GM19452 (cell line): ENCODE measurements around the gene MYH9.
"Not testable (repeated sequence)": the region's sequence is repeated elsewhere in the genome, so short reads cannot be mapped to it uniquely, and the experiment has no call there.

Experiments used
- ATAC-seq: cut with Tn5 transposase; IDR thresholded peaks from one replicate; pipeline ENCODE4 v1.9.1; 2021; ENCODE audit not compliant: unreplicated experiment

Gene MYH9

GRCh38 chr22:36415415-36416168, 27.8 kb upstream of the MYH9 start:
- no peak for ATAC-seq

GRCh38 chr22:36413022-36413775, 25.4 kb upstream of the MYH9 start:
- no peak for ATAC-seq

- no peak for ATAC-seq
Observed at GRCh38 chr22:36411589-36412258, 24.0 kb upstream of the MYH9 start.

GRCh38 chr22:36409911-36410756, 22.4 kb upstream of the MYH9 start:
- ATAC-seq = no peak

GRCh38 chr22:36409554-36409910, 21.8 kb upstream of the MYH9 start:
- ATAC-seq = not testable (repeated sequence)

- no peak for ATAC-seq
Observed at GRCh38 chr22:36409056-36409455, 21.3 kb upstream of the MYH9 start.

- no peak for ATAC-seq
Observed at GRCh38 chr22:36406721-36407120, 19.0 kb upstream of the MYH9 start.

- ATAC-seq = no peak
Observed at GRCh38 chr22:36405671-36406538, 18.1 kb upstream of the MYH9 start.

GRCh38 chr22:36405221-36405661, 17.5 kb upstream of the MYH9 start:
- ATAC-seq = no peak

- ATAC-seq = no peak
Observed at GRCh38 chr22:36404446-36404845, 16.7 kb upstream of the MYH9 start.

GRCh38 chr22:36399472-36399778, 11.7 kb upstream of the MYH9 start:
- ATAC-seq = no peak

- no peak for ATAC-seq
Observed at GRCh38 chr22:36398601-36399471, 11.1 kb upstream of the MYH9 start.

GRCh38 chr22:36397131-36398093, 9.6 kb upstream of the MYH9 start:
- ATAC-seq = no peak

- ATAC-seq = no peak
Observed at GRCh38 chr22:36395915-36396314, 8.1 kb upstream of the MYH9 start.

- ATAC-seq = no peak
Observed at GRCh38 chr22:36395055-36395849, 7.5 kb upstream of the MYH9 start.

GRCh38 chr22:36391638-36392037, 3.9 kb upstream of the MYH9 start:
- no peak for ATAC-seq

GRCh38 chr22:36389122-36389521, 1.4 kb upstream of the MYH9 start:
- ATAC-seq = not testable (repeated sequence)

GRCh38 chr22:36387709-36387958, 133 bp downstream of the MYH9 start:
- ATAC-seq = no peak
